Gastroesophageal sphincter (tissue), 4 donors: ENCODE measurements around the gene CLCN2. TPM values are rescaled to one million over a fixed set of nuclear protein-coding genes. Genes with fewer than 3 reads are reported as not detected.

Experiments
- ATAC-seq: fragments of 150-250 bp; one replicate; pipeline ENCODE4 v1.9.1; 2016; ENCODE audit warnings: mild to moderate bottlenecking, moderate library complexity
- H3K27ac ChIP-seq, 4 donors: fragments of 200-600 bp; sonication (generic) in 3 of 4; 1 replicate in 3 of 4; 2 replicates in 1 of 4; pipeline ENCODE4 v1.5.1; 2016 to 2019
- H3K27me3 ChIP-seq: fragments of 200-600 bp; sonication (generic); one replicate; pipeline ENCODE4 v1.5.1; 2019
- H3K36me3 ChIP-seq, 2 donors: fragments of 200-600 bp; sonication (generic); one replicate each; pipeline ENCODE4 v1.5.1; 2019; ENCODE audit warnings: control low read depth in 1 of 2
- H3K4me1 ChIP-seq, 3 donors: fragments of 200-600 bp; sonication (generic); 1 replicate in 2 of 3; 2 replicates in 1 of 3; pipeline ENCODE4 v1.5.1; 2016 to 2019; ENCODE audit warnings: control low read depth in 2 of 3
- H3K4me3 ChIP-seq, 2 donors: fragments of 200-600 bp; sonication (generic); one replicate each; pipeline ENCODE4 v1.5.1; 2019; ENCODE audit warnings: mild to moderate bottlenecking in 1 of 2, moderate library complexity in 1 of 2
- H3K9me3 ChIP-seq, 3 donors: fragments of 200-600 bp; sonication (generic); one replicate each; pipeline ENCODE4 v1.5.1; 2017 to 2019; ENCODE audit warnings: control low read depth in 2 of 3
- EP300 ChIP-seq: sonication (generic); formaldehyde crosslinking; IDR thresholded peaks from one replicate; pipeline ENCODE4 v1.6.1; 2017; ENCODE audit warnings: antibody characterized with exemption, mild to moderate bottlenecking
- POLR2A ChIP-seq, 2 donors: fragments of 450-650 bp; IDR thresholded peaks; one replicate each; pipeline ENCODE4 v1.6.1; 2017; ENCODE audit warnings: antibody characterized with exemption in 2 of 2, mild to moderate bottlenecking in 2 of 2, moderate library complexity in 1 of 2
- POLR2AphosphoS5 ChIP-seq: sonication (generic); formaldehyde crosslinking; IDR thresholded peaks from one replicate; pipeline ENCODE4 v1.6.1; 2017; ENCODE audit warnings: antibody characterized with exemption
- WGBS, 2 donors: methylation state at CpG; one replicate each; pipeline ENCODE4 v1.1.5; 2018; ENCODE audit warnings: low coverage in 1 of 2; 5-methylcytosine and 5-hydroxymethylcytosine counted together
- total RNA-seq, 4 donors: library from RNA; depleted of rRNA; stranded (reverse); fragments of >200 nt; gene quantifications; one replicate each; pipeline ENCODE4 v1.1.0, GENCODE V29; 2016
- TF ChIP-seq, protein P1 (sequence below), 4 experiments: fragments of 200-600 bp in 2 of 4; fragments of 450-650 bp in 2 of 4; sonication (generic) in 1 of 4; IDR thresholded peaks; one replicate each; pipeline ENCODE4 v1.5.1; 2017 to 2019; ENCODE audit warnings: antibody characterized with exemption in 4 of 4, mild to moderate bottlenecking in 2 of 4, moderate library complexity in 2 of 4

Gene CLCN2
- total RNA-seq, 4 donors from 2014 or later = 2.0 to 6.8 (median 2.3) TPM

DNA sequence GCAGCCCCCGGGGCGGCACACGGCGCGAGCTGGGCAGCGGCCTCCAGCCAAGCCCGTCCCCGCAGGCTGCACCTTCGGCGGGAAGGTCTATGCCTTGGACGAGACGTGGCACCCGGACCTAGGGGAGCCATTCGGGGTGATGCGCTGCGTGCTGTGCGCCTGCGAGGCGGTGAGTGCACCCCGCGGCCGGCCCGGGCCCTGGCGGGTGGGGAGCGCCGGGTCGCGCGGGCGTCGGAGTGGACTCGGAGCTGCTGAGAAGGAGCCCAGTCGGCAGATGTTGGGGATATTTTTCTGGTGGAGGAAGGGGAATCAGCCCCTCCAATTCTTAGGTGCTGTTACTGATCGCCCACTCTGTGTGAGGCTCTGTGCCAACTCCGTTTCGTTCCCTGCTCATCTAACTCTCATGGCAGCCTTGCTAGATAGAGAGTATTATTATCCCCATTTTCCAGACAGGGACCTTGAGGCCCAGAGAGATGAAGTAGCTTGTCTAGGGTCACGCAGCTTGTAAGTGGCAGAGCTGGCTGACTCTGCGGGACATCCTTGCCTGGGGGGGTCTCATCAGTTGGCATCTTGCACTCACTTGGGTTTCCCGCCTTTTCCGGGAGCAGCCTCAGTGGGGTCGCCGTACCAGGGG lies 19.3 kb upstream of the CLCN2 start:
- Histone ChIP-seq H3K36me3 (peaks cover 0 to 12% of the 10 kb centered on the region in 2 donors), H3K4me3 (peak overlapping the region; percentile 44 to 67), H3K4me1 (peaks cover 0 to 45% (median 24%) of the 10 kb centered on the region in 3 donors), H3K27me3 (peaks cover 50% of the 10 kb centered on the region), H3K27ac (peak overlapping the region in 3 of 4 donors; percentile 68 to 84 (median 82)), H3K9me3 (no peaks in the 10 kb centered on the region)
- ATAC-seq = peak; percentile 22
- TF ChIP-seq, protein P1, sequence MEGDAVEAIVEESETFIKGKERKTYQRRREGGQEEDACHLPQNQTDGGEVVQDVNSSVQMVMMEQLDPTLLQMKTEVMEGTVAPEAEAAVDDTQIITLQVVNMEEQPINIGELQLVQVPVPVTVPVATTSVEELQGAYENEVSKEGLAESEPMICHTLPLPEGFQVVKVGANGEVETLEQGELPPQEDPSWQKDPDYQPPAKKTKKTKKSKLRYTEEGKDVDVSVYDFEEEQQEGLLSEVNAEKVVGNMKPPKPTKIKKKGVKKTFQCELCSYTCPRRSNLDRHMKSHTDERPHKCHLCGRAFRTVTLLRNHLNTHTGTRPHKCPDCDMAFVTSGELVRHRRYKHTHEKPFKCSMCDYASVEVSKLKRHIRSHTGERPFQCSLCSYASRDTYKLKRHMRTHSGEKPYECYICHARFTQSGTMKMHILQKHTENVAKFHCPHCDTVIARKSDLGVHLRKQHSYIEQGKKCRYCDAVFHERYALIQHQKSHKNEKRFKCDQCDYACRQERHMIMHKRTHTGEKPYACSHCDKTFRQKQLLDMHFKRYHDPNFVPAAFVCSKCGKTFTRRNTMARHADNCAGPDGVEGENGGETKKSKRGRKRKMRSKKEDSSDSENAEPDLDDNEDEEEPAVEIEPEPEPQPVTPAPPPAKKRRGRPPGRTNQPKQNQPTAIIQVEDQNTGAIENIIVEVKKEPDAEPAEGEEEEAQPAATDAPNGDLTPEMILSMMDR (IDR thresholded peaks at IDR 0.05) = no peak
- no peak for TF ChIP-seq EP300
- no peak for TF ChIP-seq POLR2AphosphoS5
- TF ChIP-seq POLR2A (IDR thresholded peaks at IDR 0.05) = no peak
- 0% methylated on average over 2 to 3 of the region's 42 CpGs for WGBS, 2 donors

DNA sequence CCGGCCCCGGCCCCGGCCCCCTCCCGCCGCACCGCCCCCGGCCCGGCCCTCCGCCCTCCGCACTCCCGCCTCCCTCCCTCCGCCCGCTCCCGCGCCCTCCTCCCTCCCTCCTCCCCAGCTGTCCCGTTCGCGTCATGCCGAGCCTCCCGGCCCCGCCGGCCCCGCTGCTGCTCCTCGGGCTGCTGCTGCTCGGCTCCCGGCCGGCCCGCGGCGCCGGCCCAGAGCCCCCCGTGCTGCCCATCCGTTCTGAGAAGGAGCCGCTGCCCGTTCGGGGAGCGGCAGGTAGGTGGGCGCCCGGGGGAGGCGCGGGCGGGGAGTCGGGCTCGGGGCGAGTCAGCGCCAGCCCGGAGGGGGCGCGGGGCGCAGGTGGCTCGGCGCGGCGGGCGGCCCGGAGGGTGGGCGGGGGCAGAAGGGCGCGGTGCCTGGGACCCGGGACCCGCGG lies 18.8 kb upstream of the CLCN2 start:
- H3K27ac ChIP-seq = peak overlapping the region in 3 of 4 donors; percentile 68 to 84 (median 82)
- peak overlapping the region; percentile 44 to 67 for H3K4me3 ChIP-seq
- H3K9me3 ChIP-seq = no peaks in the 10 kb centered on the region
- peaks cover 0 to 12% of the 10 kb centered on the region in 2 donors for H3K36me3 ChIP-seq
- TF ChIP-seq, protein P1 (IDR thresholded peaks at IDR 0.05) = peak in 1 of 4 experiments; percentile 19
- TF ChIP-seq POLR2AphosphoS5 = no peak
- peaks cover 0 to 45% (median 24%) of the 10 kb centered on the region in 3 donors for H3K4me1 ChIP-seq
- ATAC-seq = peak; percentile 80
- peaks cover 50% of the 10 kb centered on the region for H3K27me3 ChIP-seq
- WGBS, 2 donors = no CpG with 5 or more reads among the region's 62 CpGs

DNA sequence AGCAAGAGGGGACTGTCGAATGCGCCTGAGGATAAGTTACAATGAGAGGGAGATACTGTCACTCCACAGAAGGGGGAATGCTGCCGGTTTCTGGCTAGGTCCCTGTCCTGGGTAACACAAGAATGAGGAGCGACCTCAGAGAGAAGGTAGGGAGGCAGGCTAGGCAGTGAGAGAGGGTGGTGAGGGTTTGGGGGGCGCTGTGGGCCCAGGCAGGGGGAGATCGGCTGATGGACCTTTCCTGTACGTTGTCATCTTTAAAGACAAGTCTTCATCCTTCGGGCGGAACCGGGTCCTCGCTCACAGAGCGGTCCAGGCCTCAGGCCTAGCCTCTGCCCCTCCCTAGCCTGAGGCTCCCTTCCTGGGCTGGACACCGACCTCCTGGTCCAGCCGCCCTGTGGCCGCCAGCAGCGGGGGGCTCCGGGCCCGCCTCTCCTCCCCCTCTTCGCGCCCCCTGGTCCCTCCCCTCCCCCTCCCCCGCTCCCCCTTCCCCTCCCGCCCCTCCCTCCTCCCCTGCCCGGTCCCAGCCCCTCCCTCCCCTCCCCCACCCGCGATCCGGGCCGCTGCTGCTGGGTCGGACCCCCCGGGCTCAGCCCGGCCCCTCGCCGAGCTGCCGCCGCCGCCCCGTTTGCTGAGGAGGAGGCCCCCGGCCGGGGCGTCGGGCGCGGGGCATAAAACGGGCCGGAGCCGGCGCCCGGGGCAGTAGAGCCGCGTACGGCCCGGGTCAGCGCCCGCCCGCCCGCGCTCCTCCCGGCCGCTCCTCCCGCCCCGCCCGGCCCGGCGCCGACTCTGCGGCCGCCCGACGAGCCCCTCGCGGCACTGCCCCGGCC lies 18.2 kb upstream of the CLCN2 start, which contains the start of gene CHRD:
Gene CHRD (plus strand): TSS at position 697 of the 827 bp plus-strand sequence. CDS start 265 bp downstream, outside the sequence.
- peak; percentile 69 for ATAC-seq
- H3K27ac ChIP-seq = peak within 1 kb of the TSS in 3 of 4 donors; percentile 68 to 84 (median 82)
- 34 to 41% methylated on average over 6 to 9 of the region's 71 CpGs for WGBS, 2 donors

DNA sequence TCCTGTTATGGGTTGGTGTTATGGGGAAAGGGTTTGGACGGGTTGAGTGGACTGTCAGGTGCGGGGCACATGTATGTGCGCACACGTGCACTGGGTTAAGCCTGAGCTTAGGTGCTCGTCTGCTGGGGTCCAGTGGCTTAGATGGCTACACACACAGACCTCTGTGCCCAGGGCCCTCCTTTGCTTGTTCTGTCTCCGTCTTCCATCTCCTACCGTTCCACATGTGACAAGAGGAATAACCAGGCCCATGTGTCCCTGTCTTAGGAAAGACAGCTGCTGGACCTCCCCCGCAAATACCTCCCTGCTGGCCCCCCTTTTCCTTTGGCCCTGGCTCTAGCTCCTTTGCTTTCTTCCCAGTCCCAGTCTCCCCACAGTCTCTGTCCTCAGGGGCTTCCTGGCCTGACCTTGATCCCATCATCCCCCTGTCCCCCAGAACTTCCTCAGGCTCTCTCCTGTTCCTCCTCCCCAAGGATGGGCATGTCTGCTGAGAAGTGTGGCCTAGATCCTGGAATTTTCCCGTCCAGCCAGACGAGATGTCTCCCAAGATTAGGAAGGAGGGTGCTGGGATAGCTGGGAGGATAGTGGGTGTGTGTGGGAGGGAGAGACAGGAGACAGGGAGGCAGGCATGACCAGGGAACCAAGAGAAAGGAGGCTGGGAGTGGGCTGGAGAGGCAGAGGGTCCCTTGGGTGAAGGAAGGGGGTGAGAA lies 17.4 kb upstream of the CLCN2 start:
- H3K27ac ChIP-seq = peak overlapping the region in 3 of 4 donors; percentile 68 to 84 (median 82)
- peak overlapping the region in 1 of 2 donors; percentile 67 for H3K4me3 ChIP-seq
- H3K27me3 ChIP-seq = peaks cover 50% of the 10 kb centered on the region
- H3K36me3 ChIP-seq = peaks cover 0 to 9% of the 10 kb centered on the region in 2 donors
- WGBS, 2 donors = 58 to 76% methylated on average over 3 to 6 of the region's 10 CpGs
- peaks cover 0 to 45% (median 24%) of the 10 kb centered on the region in 3 donors for H3K4me1 ChIP-seq
- H3K9me3 ChIP-seq = no peaks in the 10 kb centered on the region
- ATAC-seq = peak; percentile 5
- TF ChIP-seq POLR2A (IDR thresholded peaks at IDR 0.05) = no peak
- TF ChIP-seq, protein P1 (IDR thresholded peaks at IDR 0.05) = no peak
- no peak for TF ChIP-seq EP300
- TF ChIP-seq POLR2AphosphoS5 = no peak

More for the DNA sequence above, 18.2 kb upstream of the CLCN2 start, which contains the start of gene CHRD:
- Histone ChIP-seq H3K4me1 (peaks cover 0 to 45% (median 24%) of the 10 kb centered on the region in 3 donors), H3K27me3 (peaks cover 50% of the 10 kb centered on the region), H3K4me3 (peak within 1 kb of the TSS; percentile 44 to 67), H3K36me3 (peaks cover 0 to 12% of the 10 kb centered on the region in 2 donors), H3K9me3 (no peaks in the 10 kb centered on the region)
- TF ChIP-seq, protein P1 (IDR thresholded peaks at IDR 0.05) = no peak
- TF ChIP-seq POLR2AphosphoS5 (no peak), POLR2A (IDR thresholded peaks at IDR 0.05) (no peak), EP300 (no peak)
